ENCODE measurements around the gene KNDC1. TPM values are rescaled to one million over a fixed set of nuclear protein-coding genes. Genes with fewer than 3 reads are reported as not detected.

KNDC1 gene
- total and polyA plus RNA-seq, 12 donors = 1.0 to 93.4 (median 39.0) TPM

DNA sequence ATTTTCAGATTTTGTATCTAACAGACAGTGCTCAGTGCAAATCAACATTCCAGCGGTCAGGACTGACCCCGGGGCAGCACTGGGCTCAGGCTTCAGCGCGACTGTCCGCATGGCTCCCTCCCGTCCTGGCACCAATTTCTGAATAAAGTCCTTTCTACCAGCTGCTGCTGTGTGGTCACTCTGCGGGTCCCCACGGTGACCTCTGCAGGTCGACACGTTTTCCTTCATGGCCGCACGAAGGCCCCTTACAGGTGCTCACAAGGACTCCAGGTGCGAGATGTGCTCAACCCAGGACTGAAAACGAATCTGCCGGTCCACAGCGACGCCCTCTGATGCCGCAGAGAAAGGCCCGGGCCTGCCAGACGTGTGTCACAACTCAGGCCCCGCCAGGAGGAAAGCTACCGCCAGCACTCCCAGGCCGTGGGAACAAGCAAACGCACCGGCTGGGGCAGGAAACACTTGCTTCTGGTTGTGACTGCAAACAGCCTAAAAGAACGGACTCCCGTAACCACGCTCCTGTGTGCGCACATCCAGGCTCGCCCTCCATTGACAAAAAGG lies 66.3 kb downstream of the KNDC1 start:
- Histone ChIP-seq H3K4me3 (no peak overlapping the region), H3K4me1 (replicated peaks in 1 of 2) (no peaks in the 10 kb centered on the region), H3K27me3 (peaks cover 35% of the 10 kb centered on the region), H3K36me3 (replicated peaks in 1 of 2) (no peaks in the 10 kb centered on the region), H3K9me3 (replicated peaks in 1 of 3) (no peaks in the 10 kb centered on the region), H3K27ac (no peak overlapping the region)
- intact Hi-C loops (cut with DNase I) = no loop called here
- DNase-seq = no peak
- TF ChIP-seq, protein P1, sequence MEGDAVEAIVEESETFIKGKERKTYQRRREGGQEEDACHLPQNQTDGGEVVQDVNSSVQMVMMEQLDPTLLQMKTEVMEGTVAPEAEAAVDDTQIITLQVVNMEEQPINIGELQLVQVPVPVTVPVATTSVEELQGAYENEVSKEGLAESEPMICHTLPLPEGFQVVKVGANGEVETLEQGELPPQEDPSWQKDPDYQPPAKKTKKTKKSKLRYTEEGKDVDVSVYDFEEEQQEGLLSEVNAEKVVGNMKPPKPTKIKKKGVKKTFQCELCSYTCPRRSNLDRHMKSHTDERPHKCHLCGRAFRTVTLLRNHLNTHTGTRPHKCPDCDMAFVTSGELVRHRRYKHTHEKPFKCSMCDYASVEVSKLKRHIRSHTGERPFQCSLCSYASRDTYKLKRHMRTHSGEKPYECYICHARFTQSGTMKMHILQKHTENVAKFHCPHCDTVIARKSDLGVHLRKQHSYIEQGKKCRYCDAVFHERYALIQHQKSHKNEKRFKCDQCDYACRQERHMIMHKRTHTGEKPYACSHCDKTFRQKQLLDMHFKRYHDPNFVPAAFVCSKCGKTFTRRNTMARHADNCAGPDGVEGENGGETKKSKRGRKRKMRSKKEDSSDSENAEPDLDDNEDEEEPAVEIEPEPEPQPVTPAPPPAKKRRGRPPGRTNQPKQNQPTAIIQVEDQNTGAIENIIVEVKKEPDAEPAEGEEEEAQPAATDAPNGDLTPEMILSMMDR (IDR thresholded peaks at IDR 0.05) = no peak
- TF ChIP-seq POLR2A (IDR thresholded peaks at IDR 0.05) = no peak
- 64 to 75% (median 68%) methylated on average over 14 to 30 of the region's 30 CpGs for WGBS, 4 donors

DNA sequence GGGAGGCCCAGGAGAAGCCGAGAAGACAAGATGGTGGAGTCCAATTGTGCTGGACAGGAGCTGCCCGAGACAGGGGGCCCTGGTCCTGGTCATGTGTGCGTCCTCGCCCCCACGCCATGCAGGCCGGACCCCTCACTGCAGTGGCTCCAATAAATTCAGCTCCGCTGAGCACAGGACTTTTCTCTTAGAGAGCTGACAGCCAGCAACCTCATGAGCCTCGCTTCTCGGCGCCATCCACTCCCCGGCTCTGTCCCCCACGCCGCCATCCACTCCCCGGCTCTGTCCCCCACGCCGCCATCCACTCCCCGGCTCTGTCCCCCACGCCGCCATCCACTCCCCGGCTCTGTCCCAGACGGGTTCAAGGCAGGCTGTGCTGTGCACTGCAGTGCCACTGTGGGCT lies 67.2 kb downstream of the KNDC1 start:
- no peak for DNase-seq
- no peak overlapping the region for H3K27ac ChIP-seq
- TF ChIP-seq, protein P1 (IDR thresholded peaks at IDR 0.05) = no peak
- no peak for TF ChIP-seq POLR2A (IDR thresholded peaks at IDR 0.05)
- intact Hi-C loops (cut with DNase I) = no loop called here
- H3K9me3 ChIP-seq (replicated peaks in 1 of 3) = no peaks in the 10 kb centered on the region
- H3K4me3 ChIP-seq = no peak overlapping the region
- H3K27me3 ChIP-seq = peaks cover 44% of the 10 kb centered on the region
- H3K36me3 ChIP-seq (replicated peaks in 1 of 2) = no peaks in the 10 kb centered on the region
- 85 to 90% (median 87%) methylated on average over 21 of the region's 21 CpGs for WGBS, 4 donors
- H3K4me1 ChIP-seq (replicated peaks in 1 of 2) = no peaks in the 10 kb centered on the region

DNA sequence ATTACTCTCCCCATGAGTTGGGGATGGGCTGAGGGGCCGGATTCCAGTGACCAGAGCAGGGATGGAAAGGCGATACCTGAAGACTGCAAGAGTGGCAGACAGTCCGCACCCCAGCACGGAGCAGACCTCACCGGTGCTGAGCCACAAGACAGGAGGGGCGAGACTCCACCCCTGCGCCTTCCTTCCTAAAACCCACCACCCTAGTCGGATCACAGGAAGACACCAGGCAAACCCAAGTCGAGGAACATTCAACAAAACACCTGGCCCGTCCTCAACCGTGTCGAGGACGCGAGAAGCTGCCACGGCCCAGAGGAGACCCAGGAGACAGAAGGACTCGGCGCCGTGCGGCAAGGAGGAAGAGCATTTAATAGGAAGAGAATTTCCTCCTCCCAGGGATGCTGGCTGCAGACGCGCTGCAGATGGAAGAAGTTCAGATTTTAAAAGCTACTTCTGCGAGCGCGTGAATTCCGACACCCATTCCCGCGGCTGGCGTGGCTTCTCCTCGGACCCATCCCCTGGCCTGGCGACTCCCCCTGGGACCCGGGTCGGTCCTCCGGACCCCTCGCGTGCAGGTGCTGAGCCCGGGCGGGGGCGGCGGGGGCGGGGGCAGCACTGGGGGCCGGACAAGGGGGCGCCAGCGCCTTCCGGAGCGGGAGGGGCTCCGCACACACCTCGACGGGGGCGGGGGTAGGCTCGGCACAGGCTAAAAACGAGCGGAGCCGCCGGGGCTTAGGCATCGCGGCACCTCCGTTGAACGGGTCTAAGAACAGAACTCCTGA lies 69.4 kb downstream of the KNDC1 start:
- 10 to 49% (median 15%) methylated on average over 3 to 58 of the region's 58 CpGs for WGBS, 4 donors
- intact Hi-C loops (cut with DNase I) = loop anchor here in 1 of 2 donors (10.0 kb wide), 1 partner anchor 75 kb away; no protein-coding TSS in a partner anchor
- no peak overlapping the region for H3K4me3 ChIP-seq

DNA sequence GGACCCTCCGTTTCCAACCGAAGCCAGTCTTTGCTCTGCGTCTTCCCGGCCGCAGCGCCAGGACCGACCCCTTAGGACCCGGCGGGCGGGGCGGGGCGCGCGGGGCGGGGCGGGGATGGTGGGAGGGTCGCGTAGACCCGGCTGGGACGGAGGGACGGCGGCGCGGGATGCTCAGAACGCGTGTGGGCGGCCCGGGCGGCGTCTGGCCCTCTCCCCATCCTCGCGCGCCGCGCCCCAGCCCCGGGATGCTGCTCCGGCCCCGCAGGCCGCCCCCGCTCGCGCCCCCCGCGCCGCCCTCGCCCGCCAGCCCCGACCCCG lies 70.0 kb downstream of the KNDC1 start, which contains the start of gene UTF1:
Gene UTF1 (plus strand): TSS at position 174 of the 318 bp plus-strand sequence. CDS start 72 bp downstream, at position 246.
- H3K4me3 ChIP-seq = peak within 1 kb of the TSS in 1 of 4 donors; percentile 36
- intact Hi-C loops (cut with DNase I) = loop anchor here in 1 of 2 donors (10.0 kb wide), 1 partner anchor 75 kb away; no protein-coding TSS in a partner anchor
- TF ChIP-seq, protein P1 (IDR thresholded peaks at IDR 0.05) = no peak
- TF ChIP-seq POLR2A (IDR thresholded peaks at IDR 0.05) = no peak
- no peaks in the 10 kb centered on the region for H3K9me3 ChIP-seq (replicated peaks in 1 of 3)
- no peaks in the 10 kb centered on the region for H3K36me3 ChIP-seq (replicated peaks in 1 of 2)
- H3K27ac ChIP-seq = no peak within 1 kb of the TSS
- no peaks in the 10 kb centered on the region for H3K4me1 ChIP-seq (replicated peaks in 1 of 2)
- H3K27me3 ChIP-seq = peaks cover 59% of the 10 kb centered on the region
- 2% methylated on average over 32 to 48 of the region's 49 CpGs; no CpG with 5 or more reads in 2 of the 4 donors for WGBS, 4 donors
- no peak for DNase-seq

More for the DNA sequence above, 69.4 kb downstream of the KNDC1 start:
- Histone ChIP-seq H3K9me3 (replicated peaks in 1 of 3) (no peaks in the 10 kb centered on the region), H3K36me3 (replicated peaks in 1 of 2) (no peaks in the 10 kb centered on the region), H3K4me1 (replicated peaks in 1 of 2) (no peaks in the 10 kb centered on the region), H3K27ac (no peak overlapping the region), H3K27me3 (peaks cover 59% of the 10 kb centered on the region)
- TF ChIP-seq, protein P1 (IDR thresholded peaks at IDR 0.05) = no peak
- TF ChIP-seq POLR2A (IDR thresholded peaks at IDR 0.05) = no peak
- DNase-seq = no peak

Measured in adrenal gland (tissue), 12 donors.